Neural cell (in vitro differentiated cells): Measurements from ENCODE around the gene FAM107B.

Source experiments
- EZH2 ChIP-seq: fragments of 200-600, 300-800 bp; shearing (Covaris generic), sonication (generic); IDR thresholded peaks from 2 replicates; pipeline ENCODE4 v1.6.1; 2014; ENCODE audit warnings: antibody characterized with exemption, low read length, borderline replicate concordance, mild to moderate bottlenecking; ENCODE audit not compliant: insufficient read depth, poor library complexity, severe bottlenecking
- POLR2AphosphoS5 ChIP-seq: IDR thresholded peaks from 2 replicates; pipeline ENCODE4 v1.6.1; 2012
- SMC3 ChIP-seq: fragments of 450-650 bp; conservative IDR thresholded peaks from 2 replicates; pipeline ENCODE4 v1.6.1; 2014; ENCODE audit warnings: antibody characterized with exemption, mild to moderate bottlenecking, moderate library complexity; ENCODE audit not compliant: poor library complexity
- TAF1 ChIP-seq: IDR thresholded peaks from 2 replicates; pipeline ENCODE4 v1.6.1; 2012; ENCODE audit warnings: low read depth
- TF ChIP-seq, protein P1 (sequence below): fragments of 450-650 bp; IDR thresholded peaks from 2 replicates; pipeline ENCODE4 v1.5.1; 2014; ENCODE audit warnings: antibody characterized with exemption, mild to moderate bottlenecking, moderate library complexity; ENCODE audit not compliant: poor library complexity, severe bottlenecking

- TF ChIP-seq, protein P1, sequence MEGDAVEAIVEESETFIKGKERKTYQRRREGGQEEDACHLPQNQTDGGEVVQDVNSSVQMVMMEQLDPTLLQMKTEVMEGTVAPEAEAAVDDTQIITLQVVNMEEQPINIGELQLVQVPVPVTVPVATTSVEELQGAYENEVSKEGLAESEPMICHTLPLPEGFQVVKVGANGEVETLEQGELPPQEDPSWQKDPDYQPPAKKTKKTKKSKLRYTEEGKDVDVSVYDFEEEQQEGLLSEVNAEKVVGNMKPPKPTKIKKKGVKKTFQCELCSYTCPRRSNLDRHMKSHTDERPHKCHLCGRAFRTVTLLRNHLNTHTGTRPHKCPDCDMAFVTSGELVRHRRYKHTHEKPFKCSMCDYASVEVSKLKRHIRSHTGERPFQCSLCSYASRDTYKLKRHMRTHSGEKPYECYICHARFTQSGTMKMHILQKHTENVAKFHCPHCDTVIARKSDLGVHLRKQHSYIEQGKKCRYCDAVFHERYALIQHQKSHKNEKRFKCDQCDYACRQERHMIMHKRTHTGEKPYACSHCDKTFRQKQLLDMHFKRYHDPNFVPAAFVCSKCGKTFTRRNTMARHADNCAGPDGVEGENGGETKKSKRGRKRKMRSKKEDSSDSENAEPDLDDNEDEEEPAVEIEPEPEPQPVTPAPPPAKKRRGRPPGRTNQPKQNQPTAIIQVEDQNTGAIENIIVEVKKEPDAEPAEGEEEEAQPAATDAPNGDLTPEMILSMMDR, result no peak
- TF ChIP-seq TAF1, result no peak
- TF ChIP-seq POLR2AphosphoS5, result no peak
- no peak for TF ChIP-seq EZH2
- TF ChIP-seq SMC3, result no peak
Observed at GRCh38 chr10:14552015-14552414, 222.7 kb downstream of the FAM107B start.
